HEK293 (cell line): Measurements from ENCODE around the gene PRPF19.

ENCODE experiments used
- CTCF ChIA-PET: fragments of 350-600 bp; formaldehyde crosslinking; extraction: SDS; loops from one replicate; lab custom pipeline; 2021; ENCODE audit warnings: antibody characterized with exemption; lab: Yijun Ruan, JAX
- POLR2A ChIA-PET: fragments of 300-600 bp; formaldehyde crosslinking; extraction: SDS; loops from one replicate; lab custom pipeline; 2020; ENCODE audit warnings: antibody characterized with exemption, inconsistent platforms; lab: Yijun Ruan, JAX
- H3K27ac ChIP-seq: fragments of 200-500 bp; sonication (Bioruptor generic); 2 replicates; pipeline ENCODE4 v1.5.1; 2014; ENCODE audit warnings: low read depth, low read length, control low read depth, inconsistent platforms; ENCODE audit errors: extremely low read depth
- H3K36me3 ChIP-seq, 2 experiments: fragments of 200-500 bp in 1 of 2; sonication (Bioruptor generic) in 1 of 2; 1 replicate in 1 of 2; 2 replicates in 1 of 2; pipeline ENCODE4 v1.5.1; 2014 to 2017; ENCODE audit warnings: inconsistent platforms in 2 of 2, low read length in 2 of 2; ENCODE audit not compliant: control insufficient read depth in 2 of 2, insufficient read depth in 1 of 2
- H3K4me1 ChIP-seq: fragments of 200-500 bp; sonication (Bioruptor generic); 2 replicates; pipeline ENCODE4 v1.5.1; 2014; ENCODE audit warnings: mild to moderate bottlenecking, low read length, inconsistent platforms; ENCODE audit not compliant: control insufficient read depth, insufficient read depth
- H3K4me3 ChIP-seq: 2 replicates; pipeline ENCODE4 v1.5.1; 2011; ENCODE audit warnings: low read depth, mild to moderate bottlenecking, control low read depth, low read length, moderate library complexity
- H3K9me3 ChIP-seq: fragments of 200-500 bp; sonication (Bioruptor generic); 2 replicates; pipeline ENCODE4 v1.5.1; 2014; ENCODE audit warnings: low read depth, low read length, inconsistent platforms; ENCODE audit not compliant: control insufficient read depth, insufficient read depth
- ATF2 ChIP-seq: fragments of 450-650 bp; formaldehyde crosslinking; IDR thresholded peaks from 2 replicates; pipeline ENCODE4 v1.5.1; 2016; ENCODE audit warnings: missing biosample characterization, missing genetic modification characterization, low read depth
- BCL11A ChIP-seq: fragments of 450-650 bp; formaldehyde crosslinking; IDR thresholded peaks from 2 replicates; pipeline ENCODE4 v1.5.1; 2016; ENCODE audit warnings: low read depth, missing biosample characterization, missing genetic modification characterization
- PRDM4 ChIP-seq: fragments of 450-650 bp; formaldehyde crosslinking; IDR thresholded peaks from 2 replicates; pipeline ENCODE4 v1.5.1; 2017; ENCODE audit warnings: missing biosample characterization, missing genetic modification characterization
- SCRT1 ChIP-seq: fragments of 450-650 bp; formaldehyde crosslinking; IDR thresholded peaks from 2 replicates; pipeline ENCODE4 v1.5.1; 2016; ENCODE audit warnings: missing biosample characterization, missing genetic modification characterization, borderline replicate concordance
- SCRT2 ChIP-seq: fragments of 450-650 bp; formaldehyde crosslinking; IDR thresholded peaks from 2 replicates; pipeline ENCODE4 v1.5.1; 2016; ENCODE audit warnings: missing biosample characterization, missing genetic modification characterization
- ZBTB1 ChIP-seq: fragments of 450-650 bp; formaldehyde crosslinking; IDR thresholded peaks from 2 replicates; pipeline ENCODE4 v1.5.1; 2016; ENCODE audit warnings: missing biosample characterization, missing genetic modification characterization
- ZBTB7A ChIP-seq: fragments of 450-650 bp; formaldehyde crosslinking; IDR thresholded peaks from 2 replicates; pipeline ENCODE4 v1.5.1; 2016; ENCODE audit warnings: low read depth, missing biosample characterization, missing genetic modification characterization
- ZFP41 ChIP-seq: fragments of 450-650 bp; formaldehyde crosslinking; IDR thresholded peaks from 2 replicates; pipeline ENCODE4 v1.5.1; 2016; ENCODE audit warnings: missing biosample characterization, missing genetic modification characterization, borderline replicate concordance
- ZNF274 ChIP-seq, 2 experiments: fragments of 200-500 bp in 1 of 2; fragments of 450-650 bp in 1 of 2; sonication (Bioruptor generic) in 1 of 2; formaldehyde crosslinking in 1 of 2; IDR thresholded peaks; 2 replicates each; pipeline versions ENCODE4 v1.5.1 to v1.6.1; 2014 to 2016; ENCODE audit warnings: borderline replicate concordance in 1 of 2, inconsistent platforms in 1 of 2, low read length in 1 of 2, missing biosample characterization in 1 of 2, missing genetic modification characterization in 1 of 2
- ZNF501 ChIP-seq: fragments of 450-650 bp; formaldehyde crosslinking; IDR thresholded peaks from 2 replicates; pipeline ENCODE4 v1.5.1; 2016; ENCODE audit warnings: missing biosample characterization, missing genetic modification characterization
- ZNF510 ChIP-seq: fragments of 450-650 bp; formaldehyde crosslinking; IDR thresholded peaks from 2 replicates; pipeline ENCODE4 v1.5.1; 2018; ENCODE audit warnings: mild to moderate bottlenecking, missing genetic modification characterization, missing biosample characterization; ENCODE audit not compliant: insufficient replicate concordance
- ZNF777 ChIP-seq: fragments of 450-650 bp; formaldehyde crosslinking; IDR thresholded peaks from 2 replicates; pipeline ENCODE4 v1.5.1; 2017; ENCODE audit warnings: missing biosample characterization, missing genetic modification characterization, borderline replicate concordance
- TF ChIP-seq, protein P1 (sequence below): fragments of 450-650 bp; formaldehyde crosslinking; IDR thresholded peaks from 2 replicates; pipeline ENCODE4 v1.5.1; 2016; ENCODE audit warnings: missing biosample characterization, missing genetic modification characterization
- TF ChIP-seq, protein P2 (sequence below): fragments of 450-650 bp; formaldehyde crosslinking; IDR thresholded peaks from 2 replicates; pipeline ENCODE4 v1.5.1; 2016; ENCODE audit warnings: missing biosample characterization, missing genetic modification characterization
- TF ChIP-seq, protein P3 (sequence below): sonication (generic); formaldehyde crosslinking; IDR thresholded peaks from 2 replicates; pipeline ENCODE4 v1.8.1; 2022; ENCODE audit warnings: mild to moderate bottlenecking, moderate library complexity, missing genetic modification reagents

Gene PRPF19

DNA sequence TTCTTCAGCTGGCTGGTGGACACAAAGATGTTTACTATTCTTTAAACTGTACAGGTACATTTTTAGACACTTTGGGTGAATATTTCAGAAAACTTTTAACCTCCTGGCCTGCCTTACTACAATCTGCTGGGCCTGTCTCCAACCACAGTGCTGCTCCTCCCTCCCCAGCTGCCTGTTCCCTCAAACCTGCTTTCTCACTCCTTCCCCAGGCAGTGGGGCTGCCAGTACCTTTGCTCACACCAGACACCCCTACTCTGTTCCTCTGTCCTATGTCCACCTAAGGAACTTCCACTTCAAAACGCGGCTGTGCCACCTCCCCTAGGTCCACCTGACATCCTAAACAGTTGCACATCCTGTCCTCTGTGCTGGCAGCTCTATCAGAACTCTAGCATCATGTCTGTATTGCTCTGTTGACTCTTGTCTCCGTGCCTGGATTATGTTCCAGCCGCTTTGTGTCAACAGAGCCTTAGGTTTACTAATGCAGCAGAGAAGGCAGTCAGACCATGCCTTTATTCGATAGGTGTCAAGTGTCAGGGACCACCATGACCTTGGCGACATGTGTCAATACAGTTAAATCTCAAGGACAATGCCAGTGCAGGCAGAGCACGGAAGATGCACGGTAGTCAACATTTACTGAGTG lies 25.6 kb downstream of the PRPF19 start (continued):
- TF ChIP-seq PRDM4 (no peak), ZNF274 (IDR thresholded peaks at IDR 0.05; ENCODE audit: low read length) (no peak), ZNF274 (tag by site-specific recombination; IDR thresholded peaks at IDR 0.05; ENCODE audit: borderline replicate concordance) (no peak)

DNA sequence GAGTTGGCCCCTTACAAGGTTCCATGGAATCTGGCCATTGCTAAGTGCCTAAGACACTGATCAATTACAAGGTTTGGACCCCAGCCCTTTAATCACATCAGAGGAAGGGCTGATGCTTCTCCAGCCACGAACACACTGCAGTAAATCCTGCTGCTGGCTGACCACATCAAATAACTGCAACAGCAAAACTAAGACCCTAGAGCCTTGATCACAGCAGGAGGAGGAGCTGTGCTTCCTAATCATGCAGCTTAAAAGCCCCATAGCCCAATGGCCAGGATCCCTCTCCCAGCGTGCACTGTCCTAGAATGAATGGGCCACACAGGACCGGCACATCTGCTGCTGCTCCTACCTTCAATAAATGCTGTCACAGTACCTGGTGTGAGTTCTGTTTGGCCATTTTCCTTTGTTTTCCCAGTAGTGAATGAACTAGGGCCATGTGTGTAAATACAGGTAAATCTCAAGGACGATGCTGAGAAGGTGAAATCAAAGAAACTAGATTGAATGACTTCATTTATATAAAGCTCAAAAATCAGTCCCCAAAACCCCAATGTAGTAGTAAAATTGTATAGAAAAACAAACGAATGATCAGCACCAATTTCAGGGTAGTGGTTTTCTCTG lies 26.3 kb downstream of the PRPF19 start:
- peaks cover 0 to 28% of the 10 kb centered on the region in 2 experiments; a peak in 1 of 3 replicates for H3K36me3 ChIP-seq
- TF ChIP-seq, protein P1, sequence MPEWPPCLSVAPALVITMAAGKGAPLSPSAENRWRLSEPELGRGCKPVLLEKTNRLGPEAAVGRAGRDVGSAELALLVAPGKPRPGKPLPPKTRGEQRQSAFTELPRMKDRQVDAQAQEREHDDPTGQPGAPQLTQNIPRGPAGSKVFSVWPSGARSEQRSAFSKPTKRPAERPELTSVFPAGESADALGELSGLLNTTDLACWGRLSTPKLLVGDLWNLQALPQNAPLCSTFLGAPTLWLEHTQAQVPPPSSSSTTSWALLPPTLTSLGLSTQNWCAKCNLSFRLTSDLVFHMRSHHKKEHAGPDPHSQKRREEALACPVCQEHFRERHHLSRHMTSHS (tag by site-specific recombination) = no peak
- TF ChIP-seq, protein P2, sequence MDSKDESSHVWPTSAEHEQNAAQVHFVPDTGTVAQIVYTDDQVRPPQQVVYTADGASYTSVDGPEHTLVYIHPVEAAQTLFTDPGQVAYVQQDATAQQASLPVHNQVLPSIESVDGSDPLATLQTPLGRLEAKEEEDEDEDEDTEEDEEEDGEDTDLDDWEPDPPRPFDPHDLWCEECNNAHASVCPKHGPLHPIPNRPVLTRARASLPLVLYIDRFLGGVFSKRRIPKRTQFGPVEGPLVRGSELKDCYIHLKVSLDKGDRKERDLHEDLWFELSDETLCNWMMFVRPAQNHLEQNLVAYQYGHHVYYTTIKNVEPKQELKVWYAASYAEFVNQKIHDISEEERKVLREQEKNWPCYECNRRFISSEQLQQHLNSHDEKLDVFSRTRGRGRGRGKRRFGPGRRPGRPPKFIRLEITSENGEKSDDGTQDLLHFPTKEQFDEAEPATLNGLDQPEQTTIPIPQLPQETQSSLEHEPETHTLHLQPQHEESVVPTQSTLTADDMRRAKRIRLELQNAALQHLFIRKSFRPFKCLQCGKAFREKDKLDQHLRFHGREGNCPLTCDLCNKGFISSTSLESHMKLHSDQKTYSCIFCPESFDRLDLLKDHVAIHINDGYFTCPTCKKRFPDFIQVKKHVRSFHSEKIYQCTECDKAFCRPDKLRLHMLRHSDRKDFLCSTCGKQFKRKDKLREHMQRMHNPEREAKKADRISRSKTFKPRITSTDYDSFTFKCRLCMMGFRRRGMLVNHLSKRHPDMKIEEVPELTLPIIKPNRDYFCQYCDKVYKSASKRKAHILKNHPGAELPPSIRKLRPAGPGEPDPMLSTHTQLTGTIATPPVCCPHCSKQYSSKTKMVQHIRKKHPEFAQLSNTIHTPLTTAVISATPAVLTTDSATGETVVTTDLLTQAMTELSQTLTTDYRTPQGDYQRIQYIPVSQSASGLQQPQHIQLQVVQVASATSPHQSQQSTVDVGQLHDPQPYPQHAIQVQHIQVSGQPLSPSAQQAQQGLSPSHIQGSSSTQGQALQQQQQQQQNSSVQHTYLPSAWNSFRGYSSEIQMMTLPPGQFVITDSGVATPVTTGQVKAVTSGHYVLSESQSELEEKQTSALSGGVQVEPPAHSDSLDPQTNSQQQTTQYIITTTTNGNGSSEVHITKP (tag by site-specific recombination) = no peak
- TF ChIP-seq ATF2 (tag by site-specific recombination) (no peak), ZNF274 (IDR thresholded peaks at IDR 0.05; ENCODE audit: low read length) (no peak), ZNF274 (tag by site-specific recombination; IDR thresholded peaks at IDR 0.05; ENCODE audit: borderline replicate concordance) (no peak), ZFP41 (tag by site-specific recombination) (no peak), ZBTB1 (tag by site-specific recombination) (no peak), SCRT1 (no peak), SCRT2 (no peak), ZNF510 (tag by site-specific recombination) (no peak), ZNF501 (no peak), BCL11A (tag by site-specific recombination) (no peak), ZNF777 (tag by site-specific recombination) (no peak), ZBTB7A (tag by site-specific recombination) (no peak)
- TF ChIP-seq, protein P3, sequence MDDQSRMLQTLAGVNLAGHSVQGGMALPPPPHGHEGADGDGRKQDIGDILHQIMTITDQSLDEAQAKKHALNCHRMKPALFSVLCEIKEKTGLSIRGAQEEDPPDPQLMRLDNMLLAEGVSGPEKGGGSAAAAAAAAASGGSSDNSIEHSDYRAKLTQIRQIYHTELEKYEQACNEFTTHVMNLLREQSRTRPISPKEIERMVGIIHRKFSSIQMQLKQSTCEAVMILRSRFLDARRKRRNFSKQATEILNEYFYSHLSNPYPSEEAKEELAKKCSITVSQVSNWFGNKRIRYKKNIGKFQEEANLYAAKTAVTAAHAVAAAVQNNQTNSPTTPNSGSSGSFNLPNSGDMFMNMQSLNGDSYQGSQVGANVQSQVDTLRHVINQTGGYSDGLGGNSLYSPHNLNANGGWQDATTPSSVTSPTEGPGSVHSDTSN (CRISPR knock-in tag) = no peak
- TF ChIP-seq, all 188 proteins: peak for 0
- H3K9me3 ChIP-seq = no peaks in the 10 kb centered on the region
- CTCF ChIA-PET = interaction anchor here (1.1 kb wide), 1 partner anchor 20 kb away, joined by 6 read pairs; no protein-coding TSS in a partner anchor
- no peak overlapping the region for H3K4me3 ChIP-seq
- no peaks in the 10 kb centered on the region for H3K4me1 ChIP-seq
- H3K27ac ChIP-seq = no peak overlapping the region
- POLR2A ChIA-PET = no interaction called here
